Aorta (tissue), 5 donors: ENCODE measurements around the gene IQCE. TPM values are rescaled to one million over a fixed set of nuclear protein-coding genes. Genes with fewer than 3 reads are reported as not detected.
A peak's percentile ranks its signal among the peaks of the same experiment; 100 is the strongest.
"Not testable (repeated sequence)": the region's sequence is repeated elsewhere in the genome, so short reads cannot be mapped to it uniquely, and the experiment has no call there.

ENCODE experiments used
- ATAC-seq: fragments of 200-7000 bp; cut with Tn5 transposase; one replicate; pipeline ENCODE4 v1.9.1; 2022; ENCODE audit warnings: moderate library complexity; ENCODE audit not compliant: low FRiP score
- DNase-seq, 2 donors: peaks; one replicate each; pipeline ENCODE4 v3.0.0-alpha.2; 2020
- H3K27ac ChIP-seq, 2 donors: one replicate each; pipeline ENCODE4 v1.5.1; 2013; ENCODE audit warnings: low read length in 2 of 2, mild to moderate bottlenecking in 2 of 2, moderate library complexity in 2 of 2, control low read depth in 1 of 2, inconsistent platforms in 1 of 2, low read depth in 1 of 2
- H3K27me3 ChIP-seq, 2 donors: one replicate each; pipeline ENCODE4 v1.6.1; 2013; ENCODE audit warnings: control low read depth in 1 of 2, low read length in 1 of 2, mild to moderate bottlenecking in 1 of 2, moderate library complexity in 1 of 2; ENCODE audit not compliant: insufficient read depth in 2 of 2, control insufficient read depth in 1 of 2
- H3K36me3 ChIP-seq, 2 donors: one replicate each; pipeline ENCODE4 v1.6.1; 2013; ENCODE audit warnings: control low read depth in 1 of 2, low read length in 1 of 2, mild to moderate bottlenecking in 1 of 2; ENCODE audit not compliant: insufficient read depth in 2 of 2, control insufficient read depth in 1 of 2
- H3K4me1 ChIP-seq, 2 donors: one replicate each; pipeline ENCODE4 v1.6.1; 2013; ENCODE audit warnings: low read length in 2 of 2, control low read depth in 1 of 2, mild to moderate bottlenecking in 1 of 2, moderate library complexity in 1 of 2; ENCODE audit not compliant: insufficient read depth in 2 of 2, control insufficient read depth in 1 of 2
- H3K4me3 ChIP-seq, 2 donors: one replicate each; pipeline ENCODE4 v1.5.1; 2013; ENCODE audit warnings: low read length in 2 of 2, control low read depth in 1 of 2, mild to moderate bottlenecking in 1 of 2
- H3K9me3 ChIP-seq: one replicate; pipeline ENCODE4 v1.6.1; 2013; ENCODE audit warnings: mild to moderate bottlenecking, low read length; ENCODE audit not compliant: control insufficient read depth
- WGBS, 2 donors: extraction: QIAGEN DNeasy Blood & Tissue Kit; methylation state at CpG; one replicate each; pipeline ENCODE4 v1.1.7; 2013; 5-methylcytosine and 5-hydroxymethylcytosine counted together
- intact Hi-C, 2 donors: fragments of 100-400 bp; cut with DNase I; formaldehyde crosslinking; loops; one replicate each; pipeline versions ENCODE4 v1.14.2 to v1.15.0; 2022
- polyA plus RNA-seq, 2 donors: library from polyadenylated mRNA; stranded (reverse); fragments of 200-250 nt; gene quantifications; one replicate each; pipeline ENCODE4 v1.2.3, GENCODE V29; 2013
- total RNA-seq, 2 donors: library from RNA; stranded (reverse); fragmentation: NEBNext Ultra II Directional; extraction: Animal tissue kit (Norgen Biotek cat#: 25700); gene quantifications; one replicate each; pipeline ENCODE4 v1.2.1, GENCODE V29; 2021
- donor health status: healthy with polysubstance abuse.
- donor health status: Bipolar disorder and iron deficiency.
- donor health status: DM: no; HTN: no; CAD: no.
- donor health status: DM: no; HTN: no; CAD: no.
- donor health status: DM: yes; HTN: yes; CAD: no.

Gene IQCE
- total and polyA plus RNA-seq, 4 donors, result 6.1 to 18.2 (median 11.2) TPM

GRCh38 chr7:2605608-2606538 is 47.1 kb downstream of the IQCE start:
- no peak overlapping the region for H3K4me3 ChIP-seq
- 93 to 95% methylated on average over 38 of the region's 38 CpGs for WGBS, 2 donors
- no peak for DNase-seq
- H3K9me3 ChIP-seq, result no peaks in the 10 kb centered on the region
- H3K27ac ChIP-seq, result no peak overlapping the region
- no peaks in the 10 kb centered on the region for H3K27me3 ChIP-seq
- intact Hi-C loops, result loop anchor here in 1 of 2 donors (5.0 kb wide), 1 partner anchor 49 kb away; the partner anchor contains the start of genes BRAT1 and IQCE
- ATAC-seq, result no peak
- no peaks in the 10 kb centered on the region for H3K36me3 ChIP-seq
- no peaks in the 10 kb centered on the region for H3K4me1 ChIP-seq

- peak in 1 of 2 donors; percentile 59 for DNase-seq
- no peaks in the 10 kb centered on the region for H3K27me3 ChIP-seq
- no peak overlapping the region for H3K4me3 ChIP-seq
- ATAC-seq, result peak; percentile 28
- WGBS, 2 donors, result 42 to 50% methylated on average over 16 of the region's 16 CpGs
- H3K9me3 ChIP-seq, result no peaks in the 10 kb centered on the region
- intact Hi-C loops, result loop anchor here in 1 of 2 donors (5.0 kb wide), 1 partner anchor 49 kb away; the partner anchor contains the start of genes BRAT1 and IQCE
- no peak overlapping the region for H3K27ac ChIP-seq
- no peaks in the 10 kb centered on the region for H3K4me1 ChIP-seq
- no peaks in the 10 kb centered on the region for H3K36me3 ChIP-seq
Observed at GRCh38 chr7:2606539-2606936, 47.8 kb downstream of the IQCE start.

- Histone ChIP-seq H3K4me1 (no peaks in the 10 kb centered on the region), H3K27me3 (no peaks in the 10 kb centered on the region), H3K36me3 (no peaks in the 10 kb centered on the region), H3K9me3 (no peaks in the 10 kb centered on the region), H3K4me3 (no peak overlapping the region), H3K27ac (peak overlapping the region in 1 of 2 donors; percentile 32)
- DNase-seq (peak; percentile 88 to 90), ATAC-seq (peak; percentile 86)
- intact Hi-C loops, result loop anchor here in 1 of 2 donors (5.0 kb wide), 1 partner anchor 50 kb away; the partner anchor contains the start of genes BRAT1 and IQCE
- 46 to 51% methylated on average over 26 of the region's 26 CpGs for WGBS, 2 donors
Observed at GRCh38 chr7:2607122-2607922, 48.5 kb downstream of the IQCE start.

GRCh38 chr7:2607923-2608904 is 49.4 kb downstream of the IQCE start:
- ATAC-seq (no peak), DNase-seq (no peak)
- Histone ChIP-seq H3K36me3 (no peaks in the 10 kb centered on the region), H3K4me1 (no peaks in the 10 kb centered on the region), H3K4me3 (no peak overlapping the region), H3K9me3 (no peaks in the 10 kb centered on the region), H3K27me3 (no peaks in the 10 kb centered on the region), H3K27ac (peak overlapping the region in 1 of 2 donors; percentile 32)
- 93 to 94% methylated on average over 34 to 37 of the region's 37 CpGs for WGBS, 2 donors
- intact Hi-C loops, result loop anchor here in 1 of 2 donors (5.0 kb wide), 1 partner anchor 51 kb away; the partner anchor contains the start of genes BRAT1 and IQCE

- Histone ChIP-seq H3K36me3 (no peaks in the 10 kb centered on the region), H3K27ac (no peak overlapping the region), H3K4me3 (no peak overlapping the region), H3K4me1 (no peaks in the 10 kb centered on the region), H3K9me3 (no peaks in the 10 kb centered on the region), H3K27me3 (no peaks in the 10 kb centered on the region)
- ATAC-seq (no peak), DNase-seq (peak in 1 of 2 donors; percentile 75)
- intact Hi-C loops, result loop anchor here in 1 of 2 donors (5.0 kb wide), 1 partner anchor 52 kb away; the partner anchor contains the start of genes BRAT1 and IQCE
- 81 to 88% methylated on average over 14 of the region's 14 CpGs for WGBS, 2 donors
Observed at GRCh38 chr7:2608921-2609411, 50.2 kb downstream of the IQCE start.

GRCh38 chr7:2609646-2610045 is 50.9 kb downstream of the IQCE start:
- not testable (repeated sequence) for H3K27me3 ChIP-seq, H3K27ac ChIP-seq, H3K4me1 ChIP-seq, H3K4me3 ChIP-seq, ATAC-seq, H3K9me3 ChIP-seq, DNase-seq, H3K36me3 ChIP-seq
- WGBS, 2 donors, result 94 to 97% methylated on average over 6 of the region's 6 CpGs
- intact Hi-C loops, result loop anchor here in 1 of 2 donors (5.0 kb wide), 1 partner anchor 52 kb away; the partner anchor contains the start of genes BRAT1 and IQCE

- ATAC-seq (no peak), DNase-seq (no peak)
- H3K4me1 ChIP-seq, result no peaks in the 10 kb centered on the region
- no peaks in the 10 kb centered on the region for H3K27me3 ChIP-seq
- intact Hi-C loops, result no loop called here
- H3K36me3 ChIP-seq, result no peaks in the 10 kb centered on the region
- no peak overlapping the region for H3K27ac ChIP-seq
- no peak overlapping the region for H3K4me3 ChIP-seq
- 94 to 97% methylated on average over 14 of the region's 14 CpGs for WGBS, 2 donors
- H3K9me3 ChIP-seq, result no peaks in the 10 kb centered on the region
Observed at GRCh38 chr7:2610466-2610865, 51.7 kb downstream of the IQCE start.
